B cell (primary cell): ENCODE results near the gene COL21A1. TPM values are rescaled to one million over a fixed set of nuclear protein-coding genes. Genes with fewer than 3 reads are reported as not detected.

ENCODE experiments used
- ATAC-seq: fragments of 200-7000 bp; cut with Tn5 transposase; one replicate; pipeline ENCODE4 v1.10.0; 2021; ENCODE audit warnings: low read depth, mild to moderate bottlenecking, moderate number of reproducible peaks, moderate library complexity
- CTCF ChIA-PET: fragments of 350-600 bp; sonication (Branson Sonifier 250); formaldehyde crosslinking; loops from one replicate; lab custom pipeline; 2021; ENCODE audit warnings: antibody characterized with exemption, inconsistent platforms; lab: Charles Lee
- POLR2A ChIA-PET: fragments of 350-600 bp; sonication (Branson Sonifier 250); formaldehyde crosslinking; loops from one replicate; lab custom pipeline; 2021; ENCODE audit warnings: antibody characterized with exemption; lab: Charles Lee
- DNase-seq: peaks from one replicate; pipeline ENCODE4 v3.0.0; 2013
- H2AFZ ChIP-seq: 2 replicates; pipeline ENCODE4 v1.6.1; 2012; ENCODE audit warnings: mild to moderate bottlenecking, low read depth, low read length; ENCODE audit not compliant: insufficient read depth, poor library complexity, severe bottlenecking
- H3K27ac ChIP-seq, 2 donors: 1 replicate in 1 of 2; 2 replicates in 1 of 2; pipeline ENCODE4 v1.5.1; 2012 to 2013; ENCODE audit warnings: low read length in 2 of 2, mild to moderate bottlenecking in 2 of 2, moderate library complexity in 1 of 2
- H3K27me3 ChIP-seq, 4 experiments: fragments of 200-600 bp in 1 of 4; sonication (generic) in 1 of 4; replicated peaks in 1 of 4; 1 replicate in 2 of 4; 2 replicates in 2 of 4; pipeline versions ENCODE4 v1.6.1 to v1.7.0; 2013 to 2016; ENCODE audit warnings: low read length in 3 of 4, mild to moderate bottlenecking in 2 of 4, mixed read lengths in 1 of 4, moderate library complexity in 1 of 4; ENCODE audit not compliant: insufficient read depth in 4 of 4, control insufficient read depth in 3 of 4; ENCODE audit errors: control extremely low read depth in 1 of 4
- H3K36me3 ChIP-seq, 2 experiments: replicated peaks in 1 of 2; 1 replicate in 1 of 2; 2 replicates in 1 of 2; pipeline versions ENCODE4 v1.6.1 to v1.7.1; 2013; ENCODE audit warnings: low read length in 1 of 2; ENCODE audit not compliant: insufficient read depth in 2 of 2, control insufficient read depth in 1 of 2; ENCODE audit errors: control extremely low read depth in 1 of 2, extremely low read depth in 1 of 2
- H3K4me1 ChIP-seq, 2 donors: fragments of 200-600 bp in 1 of 2; sonication (generic) in 1 of 2; 1 replicate in 1 of 2; 2 replicates in 1 of 2; pipeline versions ENCODE4 v1.5.1 to v1.6.1; 2013 to 2017; ENCODE audit warnings: low read length in 2 of 2; ENCODE audit not compliant: control insufficient read depth in 2 of 2, insufficient read depth in 2 of 2
- H3K4me2 ChIP-seq: replicated peaks from 2 replicates; pipeline ENCODE3; 2012; ENCODE audit warnings: mild to moderate bottlenecking, low read depth, low read length; ENCODE audit not compliant: poor library complexity, severe bottlenecking
- H3K4me3 ChIP-seq, 5 experiments: fragments of 200-600 bp in 1 of 5; sonication (generic) in 1 of 5; 1 replicate in 3 of 5; 2 replicates in 2 of 5; pipeline versions ENCODE4 v1.5.1 to v1.7.0; 2011 to 2016; ENCODE audit warnings: low read length in 4 of 5, mild to moderate bottlenecking in 4 of 5, low read depth in 2 of 5, control low read depth in 1 of 5, moderate library complexity in 1 of 5; ENCODE audit not compliant: insufficient read depth in 1 of 5; ENCODE audit errors: control extremely low read depth in 1 of 5, extremely low read depth in 1 of 5
- H3K79me2 ChIP-seq: fragments of 200-600 bp; sonication (generic); one replicate; pipeline ENCODE4 v1.6.0; 2016; ENCODE audit warnings: low read length; ENCODE audit not compliant: control insufficient read depth, insufficient read depth
- H3K9ac ChIP-seq: fragments of 200-600 bp; sonication (generic); 2 replicates; pipeline ENCODE4 v1.6.1; 2017; ENCODE audit warnings: mild to moderate bottlenecking, low read length, moderate library complexity
- H3K9me3 ChIP-seq, 3 donors: one replicate each; pipeline versions ENCODE4 v1.6.1 to v1.7.1; 2013; ENCODE audit warnings: low read length in 2 of 3; ENCODE audit not compliant: control insufficient read depth in 2 of 3, insufficient read depth in 1 of 3; ENCODE audit errors: control extremely low read depth in 1 of 3
- H4K20me1 ChIP-seq: 2 replicates; pipeline ENCODE4 v1.6.0; 2012; ENCODE audit warnings: mild to moderate bottlenecking, low read length; ENCODE audit not compliant: insufficient read depth, control insufficient read depth, poor library complexity, severe bottlenecking
- H3K27ac Mint-ChIP-seq: one replicate; pipeline ENCODE4 v1.8.0; 2021; ENCODE audit warnings: mixed read lengths
- H3K27me3 Mint-ChIP-seq: one replicate; pipeline ENCODE4 v1.8.0; 2021; ENCODE audit warnings: mixed read lengths
- H3K4me1 Mint-ChIP-seq: one replicate; pipeline ENCODE4 v1.8.0; 2021; ENCODE audit warnings: mixed read lengths
- H3K4me3 Mint-ChIP-seq: one replicate; pipeline ENCODE4 v1.8.0; 2021; ENCODE audit warnings: mixed read lengths
- H3K9me3 Mint-ChIP-seq: one replicate; pipeline ENCODE4 v1.8.0; 2022; ENCODE audit warnings: mixed read lengths; ENCODE audit not compliant: insufficient read depth
- CTCF ChIP-seq: fragments of 200-600 bp; IDR thresholded peaks from one replicate; pipeline ENCODE4 v1.8.0; 2022; ENCODE audit warnings: antibody characterized with exemption, mild to moderate bottlenecking
- EZH2 ChIP-seq: IDR thresholded peaks from 2 replicates; pipeline ENCODE4 v1.6.1; 2012; ENCODE audit warnings: borderline replicate concordance, low read depth, mild to moderate bottlenecking, moderate library complexity, low read length; ENCODE audit not compliant: insufficient read depth, poor library complexity, severe bottlenecking
- WGBS: methylation state at CpG from one replicate; pipeline ENCODE4 v1.1.5; 2013; ENCODE audit warnings: missing lambda C conversion rate; ENCODE audit not compliant: insufficient coverage; 5-methylcytosine and 5-hydroxymethylcytosine counted together
- intact Hi-C: fragments of 100-400 bp; cut with micrococcal nuclease; formaldehyde crosslinking; loops from one replicate; pipeline ENCODE4 v1.10.0; 2022
- polyA plus RNA-seq: library from polyadenylated mRNA; depleted of rRNA; stranded (reverse); fragments of >200 nt; gene quantifications from 2 replicates; pipeline ENCODE4 v1.2.3, GENCODE V29; 2012
- total RNA-seq, 2 donors: library from RNA; stranded (reverse); fragments of 120-200 nt in 1 of 2; gene quantifications; 1 replicate in 1 of 2; 2 replicates in 1 of 2; pipeline versions ENCODE4 v1.2.3 to v1.2.4, GENCODE V29; 2013 to 2022

COL21A1 gene
- total and polyA plus RNA-seq, 2 donors (not counting 1 experiment from before 2014, with no cell fraction given): not detected

- Histone ChIP-seq H3K4me1 (no peaks in the 10 kb centered on the region), H3K9ac (no peak overlapping the region), H2AFZ (no peak overlapping the region), H3K27ac (no peak overlapping the region), H3K9me3 (no peaks in the 10 kb centered on the region), H3K36me3 (no peaks in the 10 kb centered on the region), H3K4me2 (no peak overlapping the region), H3K4me3 (no peak overlapping the region), H4K20me1 (no peaks in the 10 kb centered on the region), H3K79me2 (no peaks in the 10 kb centered on the region), H3K27me3 (no peaks in the 10 kb centered on the region)
- Mint-ChIP-seq H3K4me3 (no peak overlapping the region), H3K4me1 (no peaks in the 10 kb centered on the region), H3K27me3 (no peaks in the 10 kb centered on the region), H3K27ac (no peak overlapping the region), H3K9me3 (no peaks in the 10 kb centered on the region)
- CTCF ChIA-PET: no interaction called here
- TF ChIP-seq EZH2 (no peak), CTCF (no peak)
- intact Hi-C loops: no loop called here
- no peak for ATAC-seq
- no peak for DNase-seq
- POLR2A ChIA-PET: no interaction called here
- WGBS: 37% methylated on average over 3 of the region's 6 CpGs
Observed at GRCh38 chr6:56289721-56290120, 42.3 kb upstream of the COL21A1 start.

- Histone ChIP-seq H3K27ac (no peak overlapping the region), H3K4me2 (no peak overlapping the region), H3K9ac (no peak overlapping the region), H2AFZ (no peak overlapping the region), H3K27me3 (no peaks in the 10 kb centered on the region), H3K79me2 (no peaks in the 10 kb centered on the region), H4K20me1 (no peaks in the 10 kb centered on the region), H3K9me3 (no peaks in the 10 kb centered on the region), H3K4me1 (no peaks in the 10 kb centered on the region), H3K36me3 (no peaks in the 10 kb centered on the region), H3K4me3 (no peak overlapping the region)
- H3K9me3 Mint-ChIP-seq: no peaks in the 10 kb centered on the region
- intact Hi-C loops: no loop called here
- no peak for DNase-seq
- no peaks in the 10 kb centered on the region for H3K4me1 Mint-ChIP-seq
- TF ChIP-seq EZH2 (no peak), CTCF (no peak)
- no peak overlapping the region for H3K27ac Mint-ChIP-seq
- ATAC-seq: no peak
- ChIA-PET CTCF (no interaction called here), POLR2A (no interaction called here)
- H3K27me3 Mint-ChIP-seq: no peaks in the 10 kb centered on the region
- no peak overlapping the region for H3K4me3 Mint-ChIP-seq
- WGBS: 63% methylated on average over 1 of the region's 2 CpGs
Observed at GRCh38 chr6:56288347-56288746, 41.0 kb upstream of the COL21A1 start.
